H1 (cell line): Measurements from ENCODE around the gene FGR. TPM values are rescaled to one million over a fixed set of nuclear protein-coding genes. Genes with fewer than 3 reads are reported as not detected.

ENCODE experiments used
- CHD7 ChIP-seq: fragments of 300-600 bp; sonication (generic); IDR thresholded peaks from 2 replicates; pipeline ENCODE4 v1.7.1; 2012; ENCODE audit warnings: low read length, moderate library complexity, mild to moderate bottlenecking, inconsistent platforms; ENCODE audit not compliant: insufficient replicate concordance
- polyA plus RNA-seq, 7 experiments: library from polyadenylated mRNA; depleted of rRNA in 3 of 7; stranded (reverse) in 5 of 7; unstranded in 2 of 7; fragments of >200 nt in 5 of 7; fragments of 200-250 nt in 2 of 7; gene quantifications; 1 replicate in 5 of 7; 2 replicates in 1 of 7; 4 replicates in 1 of 7; pipeline versions ENCODE4 v1.2.1 to v1.2.3, GENCODE V29; 2011 to 2013; ENCODE audit warnings: missing spikeins in 2 of 7, mixed read lengths in 2 of 7
- total RNA-seq: library from RNA; stranded (reverse); fragmentation: NEBNext Ultra II Directional; extraction: Animal tissue kit (Norgen Biotek cat#: 25700); gene quantifications from 2 replicates; pipeline ENCODE4 v1.2.1, GENCODE V29; 2021

The FGR gene
- total and polyA plus RNA-seq, 2 of the 8 experiments (the other 6 are each of a cell fraction or from before 2014, with no cell fraction given), result 0.22 to 0.95 TPM

DNA sequence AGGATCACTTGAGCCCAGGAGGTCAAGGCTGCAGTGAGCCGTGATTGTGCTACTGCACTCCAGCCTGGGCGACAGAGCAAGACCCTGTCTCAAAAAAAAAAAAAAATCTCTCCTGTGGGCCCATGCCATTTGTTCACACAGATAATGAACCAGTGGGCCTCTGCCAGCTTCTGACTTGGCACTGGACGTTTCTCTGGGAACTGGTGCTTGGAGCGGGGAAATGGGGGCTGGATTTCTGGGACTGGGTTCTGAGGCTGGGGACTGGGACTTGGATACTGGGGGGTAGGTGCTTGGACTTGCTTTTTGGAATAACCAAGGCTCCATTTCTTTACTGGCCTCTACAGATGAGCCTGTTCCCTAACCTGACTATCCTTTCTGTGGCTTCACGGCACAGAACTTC, 27.3 kb upstream of the FGR start (continued):
- TF ChIP-seq CHD7, result no peak
